Vein endothelial cell (primary cell): ENCODE measurements around the gene RBM19. TPM values are rescaled to one million over a fixed set of nuclear protein-coding genes. Genes with fewer than 3 reads are reported as not detected.

Source experiments
- small RNA-seq: library from RNA; depleted of rRNA; stranded (forward); fragments of <200 nt; gene quantifications from one replicate; pipeline ENCODE3, GENCODE V24; 2012
- total RNA-seq: library from RNA; depleted of rRNA; stranded (reverse); fragments of >200 nt; gene quantifications from 2 replicates; pipeline ENCODE4 v1.2.3, GENCODE V29; 2012

RBM19 gene
- total RNA-seq = 27.4 and 30.7 TPM in 2 replicates

GRCh38 chr12:113965951-113966797 is at the start of gene RBM19:
TSS of gene RBM19 (minus strand) at chr12:113966325. CDS start at chr12:113966227, 98 bp downstream.

Small RNA genes lying within 50 kb of the gene (small RNA-seq; reads per million reads assigned to genes)
- gene DYNLL1P4 = 0.16 reads per million
